Skeletal muscle cell (primary cell): ENCODE data around the gene SDR42E2.
"Not testable (repeated sequence)": the region's sequence is repeated elsewhere in the genome, so short reads cannot be mapped to it uniquely, and the experiment has no call there.

Source experiments
- DNase-seq: peaks from one replicate; pipeline ENCODE4 v3.0.0-alpha.2; 2010; ENCODE audit warnings: low read depth
- H3K4me3 ChIP-seq: 2 replicates; pipeline ENCODE4 v1.5.1; 2011; ENCODE audit warnings: low read depth, mild to moderate bottlenecking, control low read depth, low read length, moderate library complexity

The SDR42E2 gene

DNA sequence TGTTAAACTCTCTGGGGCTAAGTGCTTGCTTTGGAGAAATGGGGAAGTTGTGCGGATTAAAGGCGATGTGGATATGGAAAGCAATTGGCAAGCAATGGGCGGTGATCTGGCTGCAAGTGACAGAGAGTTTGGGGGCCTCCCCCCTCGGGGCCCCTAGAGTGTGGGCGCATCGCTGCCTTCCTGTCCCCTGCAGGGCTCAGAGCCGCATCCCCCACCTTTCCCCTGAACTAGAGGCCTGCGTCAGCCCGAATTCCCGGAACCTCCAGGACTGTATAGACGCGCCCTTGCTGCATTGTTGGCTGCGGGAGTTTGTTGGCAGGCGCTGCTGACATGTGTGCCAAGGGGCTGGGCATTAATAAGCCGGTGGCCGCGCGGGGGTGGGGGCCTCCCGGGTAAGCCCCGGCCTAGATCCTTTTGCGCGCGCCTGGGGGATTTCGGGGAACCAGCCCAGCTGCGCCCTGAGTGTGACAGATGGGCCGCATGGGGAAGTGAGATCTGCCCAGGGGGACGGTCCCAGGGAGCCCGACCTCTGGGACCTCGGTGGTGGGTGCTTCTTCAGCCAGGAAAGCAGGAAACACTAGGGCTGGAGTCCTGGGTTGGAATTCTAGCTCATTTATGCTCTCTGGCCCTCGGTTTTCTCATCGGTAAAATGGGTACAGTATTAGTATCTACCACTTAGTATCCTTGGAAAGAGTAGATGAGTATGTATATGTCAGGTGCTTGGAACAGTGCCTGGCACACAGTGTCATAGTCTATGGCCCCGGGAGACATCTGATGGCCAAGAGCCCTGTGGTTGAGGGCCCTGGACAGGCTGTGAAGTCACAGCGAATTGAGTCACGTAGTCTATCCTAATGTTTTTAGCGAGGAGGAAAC, 44.8 kb downstream of the SDR42E2 start:
- peak overlapping the region; percentile 84 for H3K4me3 ChIP-seq

DNA sequence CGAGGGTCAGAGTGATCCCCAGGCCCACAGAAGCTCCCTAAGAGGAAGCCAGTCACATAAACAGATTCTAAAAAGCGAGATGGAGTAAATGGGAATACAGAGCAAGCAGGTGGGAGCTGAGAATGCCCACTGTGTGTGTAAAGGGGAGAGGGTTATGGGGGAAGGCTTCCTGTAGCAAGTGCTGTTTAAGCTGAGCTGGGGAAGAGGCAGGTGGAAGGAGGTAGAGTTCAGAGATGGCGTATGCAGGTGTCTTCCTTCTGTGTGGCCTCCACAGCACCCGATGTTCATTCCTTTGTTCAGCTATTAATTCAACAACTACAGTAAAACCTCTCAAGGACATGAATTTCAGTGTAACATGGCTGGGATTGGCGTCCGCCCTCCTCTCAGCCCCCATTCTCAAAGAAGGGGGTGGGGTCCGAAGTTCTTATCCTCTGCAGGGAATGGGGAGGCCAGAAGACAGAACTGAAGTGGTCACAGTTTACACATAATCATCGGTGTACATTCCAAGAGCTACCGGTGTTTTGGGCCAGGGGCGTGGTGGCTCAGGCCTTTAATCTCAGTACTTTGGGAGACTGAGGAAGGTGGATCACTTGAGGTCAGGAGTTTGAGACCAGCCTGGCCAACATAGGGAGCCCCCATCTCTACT, 45.5 kb downstream of the SDR42E2 start:
- no peak for DNase-seq
- peak overlapping the region; percentile 84 for H3K4me3 ChIP-seq

More for the DNA sequence above, 44.8 kb downstream of the SDR42E2 start:
- DNase-seq: no peak

DNA sequence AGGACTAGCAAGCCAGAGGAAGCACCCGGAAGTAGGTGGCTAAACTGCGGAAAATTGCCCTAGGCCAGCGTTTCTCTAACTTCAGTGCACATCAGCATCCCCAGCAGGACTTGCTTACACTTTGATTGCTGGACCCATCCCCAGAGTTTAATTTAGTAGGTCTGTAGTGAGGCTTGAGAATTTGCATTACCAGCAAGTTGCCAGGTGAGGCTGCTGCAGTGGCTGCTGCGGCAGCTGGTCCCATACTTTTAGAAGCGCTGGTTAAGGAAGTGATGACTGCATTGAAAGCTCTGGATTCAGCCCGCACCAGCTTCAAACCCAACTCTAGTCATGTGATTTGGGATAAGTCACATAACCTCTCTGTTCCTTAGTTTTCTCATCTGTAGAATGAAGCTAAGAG, 48.0 kb downstream of the SDR42E2 start:
- no peak overlapping the region for H3K4me3 ChIP-seq

DNA sequence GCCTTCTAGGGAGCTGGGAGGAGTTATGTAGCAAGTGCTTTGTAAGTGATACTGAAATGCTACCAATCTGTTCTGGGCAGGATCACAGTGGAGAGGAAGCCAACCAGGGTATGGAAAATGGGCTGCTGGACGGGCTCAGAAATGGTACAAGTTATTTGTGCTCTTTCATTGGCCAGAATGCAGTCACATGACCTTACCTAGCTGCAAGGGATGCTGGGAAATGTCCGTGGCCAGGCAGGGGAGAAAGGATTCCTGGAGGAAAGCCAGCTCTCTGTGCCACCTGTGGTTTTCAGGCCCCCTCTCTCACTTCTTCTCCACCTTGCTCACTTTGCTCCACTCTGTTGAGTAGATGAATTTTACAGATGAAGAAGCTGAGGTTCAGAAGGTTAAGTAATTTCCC, 48.5 kb downstream of the SDR42E2 start:
- no peak overlapping the region for H3K4me3 ChIP-seq
- DNase-seq: no peak

More for the DNA sequence above, 48.0 kb downstream of the SDR42E2 start:
- DNase-seq: no peak

DNA sequence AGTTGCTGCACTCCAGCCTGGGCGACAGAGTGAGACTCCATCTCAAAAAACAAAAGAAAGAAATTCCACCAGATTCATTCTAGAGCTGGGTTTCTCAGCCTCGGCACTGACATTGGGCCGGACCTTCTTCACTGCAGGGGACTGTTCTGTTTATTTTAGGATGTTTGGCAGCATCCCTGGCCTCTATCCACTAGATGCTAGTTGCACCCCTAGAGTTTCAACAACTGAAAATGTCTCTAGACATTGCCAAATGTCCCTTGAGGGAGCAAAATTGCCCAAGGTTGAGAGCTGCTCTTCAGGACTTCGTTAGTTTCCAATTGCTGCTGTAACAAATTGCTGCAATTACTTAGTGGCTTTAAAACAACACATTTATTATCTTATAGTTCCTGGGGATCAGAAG, 50.9 kb downstream of the SDR42E2 start:
- no peak overlapping the region for H3K4me3 ChIP-seq
- DNase-seq: no peak

DNA sequence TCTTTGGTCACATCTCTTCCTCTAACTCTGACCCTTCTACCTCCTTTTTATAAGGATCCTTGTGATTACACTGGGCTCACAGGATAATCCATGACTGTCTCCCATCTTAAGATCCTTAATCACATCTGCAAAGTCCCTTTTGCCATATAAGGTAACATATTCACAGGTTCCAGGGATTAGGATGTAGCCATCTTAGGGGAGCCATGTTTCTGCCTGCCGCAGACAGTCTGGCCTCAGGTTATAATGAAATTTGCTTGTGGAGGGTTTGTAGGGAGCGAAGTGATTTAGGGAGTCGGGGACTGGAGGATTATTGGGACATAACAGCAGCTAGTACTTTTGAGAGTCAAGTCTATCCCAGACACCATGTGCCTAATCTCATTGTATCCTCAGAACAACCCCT, 51.5 kb downstream of the SDR42E2 start:
- H3K4me3 ChIP-seq: no peak overlapping the region
- DNase-seq: no peak

DNA sequence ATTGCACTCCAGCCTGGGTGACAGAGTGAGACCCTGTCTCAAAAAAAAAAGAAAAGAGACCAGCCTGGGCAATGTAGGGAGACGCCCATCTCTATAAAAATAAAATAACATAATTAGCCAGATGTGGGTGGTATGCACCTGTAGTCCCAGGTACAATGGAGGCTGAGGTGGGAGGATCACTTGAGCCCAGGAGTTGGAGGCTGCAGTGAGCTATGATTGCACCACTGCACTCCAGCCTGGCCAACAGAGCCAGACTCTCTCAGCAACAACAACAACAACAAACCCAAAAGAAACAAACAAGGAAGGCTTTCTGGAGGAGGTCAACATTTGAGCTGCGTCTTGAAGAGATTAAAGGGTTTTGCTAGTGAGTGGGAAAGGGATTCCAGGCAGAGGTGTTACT, 52.1 kb downstream of the SDR42E2 start:
- H3K4me3 ChIP-seq: no peak overlapping the region
- DNase-seq: no peak

DNA sequence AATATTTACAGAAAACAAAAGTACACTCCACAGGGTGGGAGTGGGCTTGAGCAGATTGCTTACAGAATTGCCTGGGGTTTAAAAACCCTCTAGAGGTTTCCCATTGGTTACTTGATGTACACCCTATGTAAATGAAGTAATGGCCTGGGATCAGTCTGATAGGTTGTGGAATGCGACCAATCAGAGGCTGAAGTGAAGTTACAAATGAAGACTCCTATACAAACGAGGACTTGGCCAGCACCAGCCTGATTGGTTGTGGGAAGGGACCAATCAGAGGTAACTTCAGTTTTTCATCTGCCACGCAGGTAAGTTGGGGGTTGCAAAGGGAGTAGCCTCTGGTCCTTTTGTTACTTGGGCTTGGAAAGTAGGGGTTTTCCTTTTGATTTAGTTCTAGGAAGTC, 52.6 kb downstream of the SDR42E2 start:
- DNase-seq: no peak
- H3K4me3 ChIP-seq: no peak overlapping the region

DNA sequence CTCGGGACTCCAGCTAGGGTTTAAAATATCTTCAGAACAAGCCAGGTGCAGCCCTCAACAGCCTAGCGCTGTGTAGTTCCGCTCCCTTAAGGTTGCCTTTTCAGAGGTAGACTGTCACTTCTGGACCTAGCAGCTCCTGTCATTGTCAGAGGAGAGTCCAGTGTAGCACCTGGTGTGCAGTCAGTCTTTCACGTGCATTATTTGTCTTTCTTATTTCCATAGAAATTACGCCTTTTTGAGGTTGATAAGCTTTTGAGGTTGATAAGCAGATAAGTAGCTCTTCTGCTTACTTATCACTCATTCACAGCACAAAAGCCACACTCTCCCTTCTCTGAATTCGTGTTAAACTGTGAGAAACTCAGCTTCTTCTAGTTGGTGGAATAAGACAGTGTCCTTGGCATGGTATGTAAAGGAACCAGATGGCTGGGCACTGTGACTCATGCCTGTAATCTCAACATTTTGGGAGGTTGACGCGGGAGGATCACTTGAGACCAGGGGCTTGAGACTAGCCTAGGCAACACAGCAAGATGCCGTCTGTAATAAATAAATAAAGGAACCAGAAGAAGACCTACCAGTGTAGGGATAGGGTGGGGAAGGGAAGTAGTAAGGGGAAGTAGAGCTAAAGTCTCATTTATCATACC, 54.0 kb downstream of the SDR42E2 start:
- no peak for DNase-seq
- no peak overlapping the region for H3K4me3 ChIP-seq

DNA sequence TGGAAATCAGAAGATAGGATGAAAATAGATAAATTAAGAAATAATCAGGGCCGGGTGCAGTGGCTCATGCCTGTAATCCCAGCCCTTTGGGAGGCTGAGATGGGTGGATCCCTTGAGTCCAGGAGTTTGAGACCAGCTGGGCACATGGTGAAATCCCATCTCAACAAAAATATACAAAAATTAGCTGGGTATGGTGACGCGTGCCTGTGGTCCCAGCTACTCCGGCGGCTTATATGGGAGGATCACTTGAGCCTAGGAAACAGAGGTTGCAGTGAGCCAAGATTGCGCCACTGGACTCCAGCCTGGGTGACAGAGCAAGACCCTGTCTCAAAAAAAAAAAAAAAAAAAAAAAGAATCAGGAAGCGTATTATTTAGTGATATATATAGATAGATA, 54.5 kb downstream of the SDR42E2 start:
- H3K4me3 ChIP-seq, DNase-seq: not testable (repeated sequence)

DNA sequence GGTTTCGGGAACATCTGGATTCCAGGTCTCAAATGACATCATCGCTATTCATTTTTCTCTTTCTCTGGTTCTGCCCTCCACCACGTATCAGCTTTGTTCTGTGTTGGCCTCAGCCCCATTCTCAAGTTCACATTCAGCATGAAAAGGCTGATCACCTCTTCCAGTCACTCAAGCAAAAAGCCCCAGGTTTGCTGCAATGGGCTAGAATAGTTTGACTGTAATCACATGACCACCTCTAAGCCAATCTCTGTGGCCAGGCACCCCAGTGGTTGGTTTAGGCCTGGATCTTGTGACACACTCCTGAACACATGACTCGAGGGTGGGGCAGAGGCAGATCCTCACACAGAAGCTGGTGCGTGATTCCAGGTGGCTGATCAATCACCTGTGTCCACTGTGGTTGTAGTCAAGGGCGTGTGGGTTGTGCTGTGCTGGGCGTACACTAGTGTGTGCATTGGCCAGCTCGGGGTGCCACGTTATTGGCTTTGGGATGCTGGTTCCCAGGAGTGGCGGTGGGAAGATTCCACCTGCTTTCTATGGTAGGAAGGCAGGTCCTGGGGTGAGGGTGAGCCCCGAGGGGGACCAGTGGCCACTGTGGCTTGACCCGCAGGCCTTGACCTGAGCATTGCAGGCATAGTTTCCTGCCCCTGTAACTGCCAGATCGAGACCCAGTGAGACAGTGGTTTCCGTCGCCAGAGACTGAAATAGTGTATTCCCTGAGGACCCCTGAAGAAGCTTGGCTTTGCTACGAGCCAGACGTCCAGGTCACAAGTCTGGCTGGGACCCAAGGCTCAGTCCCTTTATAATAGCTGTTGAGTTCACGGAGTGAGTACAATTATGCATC, 55.8 kb downstream of the SDR42E2 start:
- no peak for DNase-seq
- H3K4me3 ChIP-seq: no peak overlapping the region

DNA sequence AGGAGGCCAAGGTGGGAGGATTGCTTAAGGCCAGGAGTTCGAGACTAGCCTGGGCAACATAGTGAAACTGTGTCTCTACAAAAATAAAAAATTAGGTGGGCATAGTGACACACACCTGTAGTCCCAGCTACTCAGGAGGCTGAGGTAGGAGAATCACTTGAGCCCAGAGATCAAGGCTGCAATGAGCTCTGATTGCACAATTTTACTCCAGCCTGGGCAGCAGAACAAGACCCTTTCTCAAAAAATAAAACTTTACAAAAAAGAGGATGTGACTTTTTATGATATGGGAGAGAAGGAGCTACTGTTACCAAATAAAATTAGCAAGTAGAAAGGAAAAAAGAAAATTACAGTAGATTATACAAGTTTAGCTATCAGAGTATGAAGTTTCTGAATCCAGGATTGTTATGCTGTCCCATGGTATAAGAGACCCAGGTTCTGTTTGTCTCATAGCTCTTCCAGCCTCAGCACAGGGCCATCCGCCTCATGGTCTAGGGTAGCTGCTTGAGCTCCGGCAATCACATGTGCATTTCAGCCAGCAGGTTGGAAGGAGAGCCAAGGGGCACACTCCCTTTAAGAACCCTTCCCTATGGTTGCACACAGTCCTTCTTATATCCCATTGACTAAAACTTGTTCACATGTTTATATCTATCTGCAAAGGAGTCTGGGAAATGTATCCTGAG, 57.2 kb downstream of the SDR42E2 start:
- DNase-seq: no peak
- no peak overlapping the region for H3K4me3 ChIP-seq

DNA sequence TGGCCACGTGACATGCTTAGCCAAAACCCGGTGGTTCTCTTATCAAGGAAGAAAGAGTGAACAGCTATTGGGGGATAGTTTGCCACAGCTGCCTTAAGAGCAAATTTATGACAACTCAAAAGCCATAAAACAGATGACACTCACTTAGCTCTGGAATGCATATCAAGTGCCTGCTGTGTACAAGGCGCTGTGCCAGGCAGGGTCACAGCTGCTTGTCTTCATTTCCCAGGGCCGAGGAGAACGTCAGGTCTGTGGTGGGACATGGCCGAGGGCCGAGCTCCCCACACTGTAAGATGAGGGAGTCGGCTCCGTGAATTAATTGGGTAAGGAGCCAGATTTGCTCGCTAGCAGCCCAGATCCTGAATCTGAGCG, 57.7 kb downstream of the SDR42E2 start:
- no peak for DNase-seq

DNA sequence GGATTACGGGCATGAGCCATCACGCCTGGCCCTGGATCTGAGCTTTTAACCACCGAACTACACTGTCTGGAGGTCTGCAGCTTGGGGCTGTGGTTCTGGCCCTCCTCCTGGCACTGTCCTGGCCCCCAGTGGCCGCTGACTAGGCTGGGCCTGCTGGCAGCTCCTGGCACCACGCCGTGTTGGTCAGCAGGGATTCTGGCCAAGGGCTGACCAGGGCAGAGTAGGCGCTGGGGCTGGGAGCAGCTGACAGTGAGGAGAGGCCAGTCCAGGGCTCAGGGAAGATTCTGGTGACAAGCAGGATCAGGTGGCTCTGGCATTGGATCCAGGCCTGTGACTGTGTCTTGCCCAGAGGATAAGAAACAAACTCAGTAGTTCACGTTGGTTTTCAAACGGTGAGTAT, 58.4 kb downstream of the SDR42E2 start:
- DNase-seq: no peak
- H3K4me3 ChIP-seq: no peak overlapping the region

More for the DNA sequence above, 57.7 kb downstream of the SDR42E2 start:
- H3K4me3 ChIP-seq: no peak overlapping the region

DNA sequence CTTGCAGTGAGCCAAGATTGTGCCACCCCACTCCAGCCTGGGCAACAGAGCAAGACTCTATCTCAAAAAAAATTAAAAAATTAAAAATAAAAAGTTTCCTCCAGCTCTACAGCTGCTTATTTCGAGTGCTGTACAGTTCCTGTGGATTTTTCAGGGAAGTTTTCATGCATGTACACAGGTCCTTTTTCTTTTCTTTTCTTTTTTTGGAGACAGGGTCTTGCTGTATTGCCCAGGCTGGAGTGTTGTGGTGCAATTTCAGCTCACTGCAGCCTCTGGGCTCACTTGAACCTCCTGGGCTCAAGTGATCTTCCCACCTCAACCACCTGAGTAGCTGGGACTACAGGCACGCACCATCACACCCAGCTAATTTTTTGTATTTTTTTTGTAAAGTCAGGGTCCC, 59.7 kb downstream of the SDR42E2 start:
- no peak for DNase-seq
- no peak overlapping the region for H3K4me3 ChIP-seq

DNA sequence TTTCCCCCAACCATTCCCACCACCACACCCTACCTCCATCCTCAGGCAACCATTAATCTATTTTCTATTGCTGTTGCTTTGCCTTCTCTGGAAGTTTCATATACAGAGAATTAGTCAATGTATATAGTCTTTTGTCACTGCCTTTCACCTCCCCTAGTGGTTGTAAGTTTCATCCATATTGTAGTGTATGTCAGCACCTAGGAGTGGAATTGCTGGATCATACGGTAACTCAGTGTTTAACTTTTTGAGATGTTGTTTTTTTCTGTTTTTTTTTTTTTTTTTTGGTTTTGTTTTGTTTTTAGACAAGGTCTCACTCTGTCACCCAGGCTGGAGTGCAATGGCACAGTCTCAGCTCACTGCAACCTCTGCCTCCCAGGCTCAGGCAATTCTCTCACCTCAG, 60.7 kb downstream of the SDR42E2 start:
- no peak overlapping the region for H3K4me3 ChIP-seq
- DNase-seq: no peak

DNA sequence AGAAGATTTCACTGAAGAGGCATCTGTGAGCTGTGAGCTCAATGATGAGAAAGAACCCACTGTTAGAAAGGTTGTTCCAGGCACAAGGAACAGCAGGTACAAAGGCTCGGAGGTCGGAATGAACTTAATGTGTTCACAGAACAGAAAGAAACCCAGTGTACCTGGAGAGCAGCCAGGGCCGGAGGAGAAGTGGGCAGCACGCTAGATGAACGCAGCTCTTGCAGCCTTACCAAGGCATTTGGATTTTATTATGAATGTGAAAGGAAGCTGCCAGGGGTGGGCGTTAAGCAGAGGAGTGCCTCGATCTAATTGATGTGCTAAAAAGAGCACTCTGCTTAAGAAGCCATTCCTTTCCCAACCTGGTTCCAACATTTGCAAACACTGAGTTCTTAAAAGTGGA, 62.8 kb downstream of the SDR42E2 start:
- no peak overlapping the region for H3K4me3 ChIP-seq
- DNase-seq: no peak

DNA sequence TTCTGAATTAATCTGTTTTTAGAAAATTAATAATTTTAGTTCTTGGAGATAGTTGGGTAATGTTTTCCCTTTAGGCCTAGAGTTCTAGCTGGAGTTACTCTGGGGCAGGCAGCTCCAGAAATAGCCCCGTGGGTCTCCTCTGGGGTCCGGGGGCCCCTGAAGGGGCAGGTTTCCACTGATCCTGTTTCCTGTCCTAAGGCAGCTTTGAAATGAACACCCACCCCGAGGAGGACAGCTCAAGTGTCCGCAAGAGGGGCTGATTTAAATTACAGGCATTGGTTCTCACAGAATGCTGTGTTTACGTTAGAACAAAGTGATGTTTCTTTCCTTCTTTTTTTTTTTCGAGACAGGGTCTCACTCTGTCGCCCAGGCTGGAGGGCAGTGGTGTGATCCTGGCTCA, 67.6 kb downstream of the SDR42E2 start:
- no peak for DNase-seq
- no peak overlapping the region for H3K4me3 ChIP-seq
